Mesothelial cell of epicardium (in vitro differentiated cells): ENCODE data around the gene GPD2. TPM values are rescaled to one million over a fixed set of nuclear protein-coding genes. Genes with fewer than 3 reads are reported as not detected.

ENCODE experiments used
- DNase-seq, 2 experiments: peaks; one replicate each; pipeline ENCODE4 v3.0.0; 2021; ENCODE audit warnings: low spot score in 2 of 2; ENCODE audit not compliant: unreplicated experiment in 2 of 2
- H3K27ac Mint-ChIP-seq: 2 replicates; pipeline ENCODE4 v1.8.0; 2021; ENCODE audit warnings: mixed read lengths
- H3K27me3 Mint-ChIP-seq: 2 replicates; pipeline ENCODE4 v1.8.0; 2021; ENCODE audit warnings: low read depth, mixed read lengths
- H3K36me3 Mint-ChIP-seq: 2 replicates; pipeline ENCODE4 v1.8.0; 2021; ENCODE audit warnings: mixed read lengths
- H3K4me1 Mint-ChIP-seq: 2 replicates; pipeline ENCODE4 v1.8.0; 2021; ENCODE audit warnings: mixed read lengths
- H3K4me3 Mint-ChIP-seq: 2 replicates; pipeline ENCODE4 v1.8.0; 2021; ENCODE audit warnings: mild to moderate bottlenecking, moderate library complexity, mixed read lengths
- H3K9me3 Mint-ChIP-seq: 2 replicates; pipeline ENCODE4 v1.8.0; 2021; ENCODE audit warnings: mixed read lengths
- CTCF ChIP-seq: fragments of 200-600 bp; sonication (generic); IDR thresholded peaks from one replicate; pipeline ENCODE4 v1.5.0; 2021; ENCODE audit warnings: antibody characterized with exemption; ENCODE audit not compliant: unreplicated experiment
- total RNA-seq: library from RNA; stranded (reverse); gene quantifications from 3 replicates; pipeline ENCODE4 v1.2.1, GENCODE V29; 2021

GPD2 gene
- total RNA-seq, 1 donor from 2014 or later: 21.7 TPM

GRCh38 chr2:156625360-156626170, 189.4 kb downstream of the GPD2 start:
- H3K4me3 Mint-ChIP-seq: no peak overlapping the region
- DNase-seq: no peak
- no peaks in the 10 kb centered on the region for H3K4me1 Mint-ChIP-seq
- H3K27me3 Mint-ChIP-seq: no peaks in the 10 kb centered on the region
- no peak for TF ChIP-seq CTCF
- H3K36me3 Mint-ChIP-seq: no peaks in the 10 kb centered on the region
- H3K27ac Mint-ChIP-seq: no peak overlapping the region
- H3K9me3 Mint-ChIP-seq: peaks cover 14% of the 10 kb centered on the region

- no peak for TF ChIP-seq CTCF
- Mint-ChIP-seq H3K27ac (no peak overlapping the region), H3K4me1 (no peaks in the 10 kb centered on the region), H3K4me3 (no peak overlapping the region), H3K36me3 (no peaks in the 10 kb centered on the region), H3K9me3 (peaks cover 6% of the 10 kb centered on the region), H3K27me3 (no peaks in the 10 kb centered on the region)
- DNase-seq: no peak
Measured at GRCh38 chr2:156626931-156627330, 190.8 kb downstream of the GPD2 start.

- H3K4me1 Mint-ChIP-seq: no peaks in the 10 kb centered on the region
- no peaks in the 10 kb centered on the region for H3K9me3 Mint-ChIP-seq
- H3K27ac Mint-ChIP-seq: no peak overlapping the region
- H3K4me3 Mint-ChIP-seq: no peak overlapping the region
- peaks cover 10% of the 10 kb centered on the region for H3K27me3 Mint-ChIP-seq
- no peaks in the 10 kb centered on the region for H3K36me3 Mint-ChIP-seq
- TF ChIP-seq CTCF: no peak
- DNase-seq: no peak
Measured at GRCh38 chr2:156630579-156631337, 194.6 kb downstream of the GPD2 start.

GRCh38 chr2:156635646-156636045, 199.5 kb downstream of the GPD2 start:
- no peak for TF ChIP-seq CTCF
- H3K4me1 Mint-ChIP-seq: no peaks in the 10 kb centered on the region
- H3K4me3 Mint-ChIP-seq: no peak overlapping the region
- H3K9me3 Mint-ChIP-seq: peaks cover 4% of the 10 kb centered on the region
- no peak for DNase-seq
- H3K27ac Mint-ChIP-seq: no peak overlapping the region
- H3K27me3 Mint-ChIP-seq: peaks cover 10% of the 10 kb centered on the region
- no peaks in the 10 kb centered on the region for H3K36me3 Mint-ChIP-seq

Other genes with a start within 250 kb of the GPD2 start
- 1.6 to 2.1 TPM (median 1.7 TPM) in 3 replicates for gene NR4A2, start 103.7 kb upstream of the GPD2 start, total RNA-seq